ENCODE measurements around the gene NRG3. TPM values are rescaled to one million over a fixed set of nuclear protein-coding genes. Genes with fewer than 3 reads are reported as not detected.

The NRG3 gene
- total RNA-seq, 6 experiments from 2014 or later: 0.34 to 0.99 (median 0.75) TPM

DNA sequence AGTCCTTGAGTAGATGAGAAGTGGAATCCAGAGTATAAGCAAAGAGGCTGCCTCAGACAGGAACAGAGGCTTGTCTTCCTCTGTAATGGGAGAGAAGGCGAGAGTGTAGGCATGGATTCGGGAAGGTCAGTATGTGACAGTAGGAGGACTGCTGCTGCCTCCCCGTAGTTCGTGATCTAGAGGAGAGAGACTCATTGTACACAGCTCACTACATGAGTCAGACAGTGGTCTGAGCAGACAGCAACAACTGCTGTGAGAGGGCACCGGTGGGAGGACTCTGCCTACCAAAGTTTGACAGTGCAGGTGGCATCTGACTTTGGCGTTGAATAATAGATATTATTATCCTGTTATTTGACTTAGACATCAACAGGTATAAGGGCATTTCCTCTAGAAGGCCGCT lies 319.4 kb downstream of the NRG3 start:
- no peak overlapping the region for H3K27ac ChIP-seq
- ATAC-seq (no peak), DNase-seq (no peak)
- TF ChIP-seq CTCF (IDR thresholded peaks at IDR 0.05) (no peak), POLR2A (IDR thresholded peaks at IDR 0.05) (no peak)
- 72% methylated on average over 7 of the region's 7 CpGs for WGBS (ENCODE audit: insufficient coverage, low coverage, low lambda C conversion rate, missing lambda C conversion rate)
- H3K9me3 ChIP-seq: no peaks in the 10 kb centered on the region
- intact Hi-C loops (cut with DNase I): no loop called here
- no peaks in the 10 kb centered on the region for H3K27me3 ChIP-seq
- no peaks in the 10 kb centered on the region for H3K4me1 ChIP-seq
- no peaks in the 10 kb centered on the region for H3K36me3 ChIP-seq
- H3K4me3 ChIP-seq: no peak overlapping the region

GRCh38 chr10:82206831-82207230 lies 331.8 kb downstream of the NRG3 start:
- H3K9me3 ChIP-seq: no peaks in the 10 kb centered on the region
- H3K36me3 ChIP-seq: no peaks in the 10 kb centered on the region
- no peak for TF ChIP-seq POLR2A (IDR thresholded peaks at IDR 0.05)
- no peak for TF ChIP-seq CTCF (IDR thresholded peaks at IDR 0.05)
- WGBS (ENCODE audit: insufficient coverage, low coverage, low lambda C conversion rate, missing lambda C conversion rate): 45% methylated on average over 2 of the region's 2 CpGs
- no peak for DNase-seq
- H3K4me3 ChIP-seq: no peak overlapping the region
- H3K4me1 ChIP-seq: no peaks in the 10 kb centered on the region
- H3K27ac ChIP-seq: no peak overlapping the region
- no peaks in the 10 kb centered on the region for H3K27me3 ChIP-seq
- intact Hi-C loops (cut with DNase I): no loop called here
- no peak for ATAC-seq

- 58% methylated on average over 2 of the region's 2 CpGs for WGBS (ENCODE audit: insufficient coverage, low coverage, low lambda C conversion rate, missing lambda C conversion rate)
- no peak for DNase-seq
- H3K36me3 ChIP-seq: no peaks in the 10 kb centered on the region
- H3K27ac ChIP-seq: no peak overlapping the region
- H3K4me3 ChIP-seq: no peak overlapping the region
- TF ChIP-seq CTCF (IDR thresholded peaks at IDR 0.05) (no peak), POLR2A (IDR thresholded peaks at IDR 0.05) (no peak)
- intact Hi-C loops (cut with DNase I): no loop called here
- no peak for ATAC-seq
- H3K27me3 ChIP-seq: no peaks in the 10 kb centered on the region
- peaks cover 0 to 11% (median 0%) of the 10 kb centered on the region in 4 donors for H3K4me1 ChIP-seq
- H3K9me3 ChIP-seq: no peaks in the 10 kb centered on the region
These were observed 333.7 kb downstream of the NRG3 start for GRCh38 chr10:82208726-82209125.

- no peaks in the 10 kb centered on the region for H3K27me3 ChIP-seq
- TF ChIP-seq POLR2A (IDR thresholded peaks at IDR 0.05) (no peak), CTCF (IDR thresholded peaks at IDR 0.05) (no peak)
- peaks cover 0 to 11% (median 0%) of the 10 kb centered on the region in 4 donors for H3K4me1 ChIP-seq
- 55% methylated on average over 2 of the region's 2 CpGs for WGBS (ENCODE audit: insufficient coverage, low coverage, low lambda C conversion rate, missing lambda C conversion rate)
- DNase-seq (no peak), ATAC-seq (no peak)
- H3K27ac ChIP-seq: no peak overlapping the region
- intact Hi-C loops (cut with DNase I): no loop called here
- no peaks in the 10 kb centered on the region for H3K36me3 ChIP-seq
- no peaks in the 10 kb centered on the region for H3K9me3 ChIP-seq
- H3K4me3 ChIP-seq: no peak overlapping the region
These were observed 335.3 kb downstream of the NRG3 start for GRCh38 chr10:82210331-82210730.

GRCh38 chr10:82211346-82211745 lies 336.4 kb downstream of the NRG3 start:
- no peaks in the 10 kb centered on the region for H3K9me3 ChIP-seq
- 40% methylated on average over 3 of the region's 3 CpGs for WGBS (ENCODE audit: insufficient coverage, low coverage, low lambda C conversion rate, missing lambda C conversion rate)
- no peaks in the 10 kb centered on the region for H3K36me3 ChIP-seq
- no peak overlapping the region for H3K27ac ChIP-seq
- DNase-seq: no peak
- no peak for ATAC-seq
- peaks cover 0 to 11% (median 0%) of the 10 kb centered on the region in 4 donors for H3K4me1 ChIP-seq
- H3K4me3 ChIP-seq: no peak overlapping the region
- H3K27me3 ChIP-seq: no peaks in the 10 kb centered on the region
- intact Hi-C loops (cut with DNase I): no loop called here
- TF ChIP-seq CTCF (IDR thresholded peaks at IDR 0.05): no peak
- no peak for TF ChIP-seq POLR2A (IDR thresholded peaks at IDR 0.05)
